PC-3 (cell line): ENCODE results near the gene TSTD2.

Experiments
- EZH2 ChIP-seq: fragments of 300-600 bp; sonication (generic); IDR thresholded peaks from one replicate; pipeline ENCODE4 v1.6.1; 2017; ENCODE audit warnings: antibody characterized with exemption, mild to moderate bottlenecking, low read length; ENCODE audit not compliant: unreplicated experiment
- TF ChIP-seq, protein P1 (sequence below): fragments of 300-600 bp; sonication (generic); conservative IDR thresholded peaks from 2 replicates; pipeline ENCODE4 v1.5.1; 2017; ENCODE audit warnings: antibody characterized with exemption, low read depth, mild to moderate bottlenecking, low read length

DNA sequence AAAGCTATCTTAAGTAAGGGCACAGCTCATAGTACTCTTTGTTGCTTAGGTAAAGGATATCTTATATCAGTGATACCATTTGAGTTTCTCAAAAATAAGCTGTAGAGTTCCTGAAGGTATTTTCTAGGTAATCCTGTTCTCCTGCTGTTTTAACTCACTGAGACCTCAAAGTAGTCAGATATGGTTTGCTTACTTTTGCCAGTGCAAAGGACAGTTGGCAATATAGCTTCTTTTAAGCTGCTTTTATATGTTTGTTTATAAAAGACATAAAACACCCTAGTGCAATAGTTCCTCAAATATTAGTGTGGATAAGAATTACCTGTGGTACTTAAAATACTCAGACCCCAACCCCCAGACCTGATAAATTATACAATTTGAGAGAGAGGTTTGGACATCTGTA is 12.6 kb upstream of the TSTD2 start:
- TF ChIP-seq, protein P1, sequence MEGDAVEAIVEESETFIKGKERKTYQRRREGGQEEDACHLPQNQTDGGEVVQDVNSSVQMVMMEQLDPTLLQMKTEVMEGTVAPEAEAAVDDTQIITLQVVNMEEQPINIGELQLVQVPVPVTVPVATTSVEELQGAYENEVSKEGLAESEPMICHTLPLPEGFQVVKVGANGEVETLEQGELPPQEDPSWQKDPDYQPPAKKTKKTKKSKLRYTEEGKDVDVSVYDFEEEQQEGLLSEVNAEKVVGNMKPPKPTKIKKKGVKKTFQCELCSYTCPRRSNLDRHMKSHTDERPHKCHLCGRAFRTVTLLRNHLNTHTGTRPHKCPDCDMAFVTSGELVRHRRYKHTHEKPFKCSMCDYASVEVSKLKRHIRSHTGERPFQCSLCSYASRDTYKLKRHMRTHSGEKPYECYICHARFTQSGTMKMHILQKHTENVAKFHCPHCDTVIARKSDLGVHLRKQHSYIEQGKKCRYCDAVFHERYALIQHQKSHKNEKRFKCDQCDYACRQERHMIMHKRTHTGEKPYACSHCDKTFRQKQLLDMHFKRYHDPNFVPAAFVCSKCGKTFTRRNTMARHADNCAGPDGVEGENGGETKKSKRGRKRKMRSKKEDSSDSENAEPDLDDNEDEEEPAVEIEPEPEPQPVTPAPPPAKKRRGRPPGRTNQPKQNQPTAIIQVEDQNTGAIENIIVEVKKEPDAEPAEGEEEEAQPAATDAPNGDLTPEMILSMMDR: no peak
- TF ChIP-seq EZH2: no peak
